CD4-positive, alpha-beta memory T cell (primary cell): Measurements from ENCODE around the gene PHLDB3. TPM values are rescaled to one million over a fixed set of nuclear protein-coding genes. Genes with fewer than 3 reads are reported as not detected.
"Not testable (repeated sequence)": the region's sequence is repeated elsewhere in the genome, so short reads cannot be mapped to it uniquely, and the experiment has no call there.

Experiments
- CTCF ChIA-PET: fragments of 350-600 bp; sonication (Branson Sonifier 250); formaldehyde crosslinking; loops from one replicate; lab custom pipeline; 2021; ENCODE audit warnings: inconsistent platforms; ENCODE audit not compliant: partially characterized antibody; lab: Charles Lee
- POLR2A ChIA-PET: fragments of 350-600 bp; sonication (Branson Sonifier 250); formaldehyde crosslinking; loops from one replicate; lab custom pipeline; 2021; ENCODE audit not compliant: partially characterized antibody; lab: Charles Lee
- DNase-seq, 5 donors: peaks; one replicate each; pipeline versions ENCODE4 v3.0.0 to v3.0.0-alpha.2; 2020 to 2022; ENCODE audit warnings: mixed read lengths in 1 of 5
- H3K27ac ChIP-seq: one replicate; pipeline ENCODE4 v1.7.0; 2013; ENCODE audit warnings: low read depth, low read length
- H3K27me3 ChIP-seq: 2 replicates; pipeline ENCODE4 v1.7.0; 2013; ENCODE audit warnings: mild to moderate bottlenecking, low read length, moderate library complexity; ENCODE audit not compliant: insufficient read depth
- H3K36me3 ChIP-seq: 2 replicates; pipeline ENCODE4 v1.7.0; 2013; ENCODE audit warnings: mild to moderate bottlenecking, low read length, moderate library complexity; ENCODE audit not compliant: insufficient read depth
- H3K4me1 ChIP-seq: 2 replicates; pipeline ENCODE4 v1.7.0; 2013; ENCODE audit warnings: mild to moderate bottlenecking, low read length, moderate library complexity; ENCODE audit not compliant: insufficient read depth
- H3K4me3 ChIP-seq, 2 donors: one replicate each; pipeline ENCODE4 v1.7.0; 2013; ENCODE audit warnings: low read length in 2 of 2, mild to moderate bottlenecking in 1 of 2
- H3K9me3 ChIP-seq, 2 donors: one replicate each; pipeline ENCODE4 v1.7.0; 2013; ENCODE audit warnings: low read length in 2 of 2, control low read depth in 1 of 2; ENCODE audit not compliant: control insufficient read depth in 1 of 2
- H3K27ac Mint-ChIP-seq, 7 donors: one replicate each; pipeline ENCODE4 v1.8.0; 2020 to 2021; ENCODE audit warnings: mixed read lengths in 7 of 7, mild to moderate bottlenecking in 6 of 7, inconsistent platforms in 3 of 7, moderate library complexity in 3 of 7
- H3K27me3 Mint-ChIP-seq, 2 donors: one replicate each; pipeline ENCODE4 v1.8.0; 2020 to 2021; ENCODE audit warnings: mixed read lengths in 2 of 2
- H3K36me3 Mint-ChIP-seq, 2 donors: one replicate each; pipeline ENCODE4 v1.8.0; 2020 to 2021; ENCODE audit warnings: mixed read lengths in 2 of 2, inconsistent platforms in 1 of 2, mild to moderate bottlenecking in 1 of 2
- H3K4me1 Mint-ChIP-seq, 4 donors: one replicate each; pipeline ENCODE4 v1.8.0; 2020 to 2021; ENCODE audit warnings: mixed read lengths in 4 of 4, mild to moderate bottlenecking in 1 of 4
- H3K4me3 Mint-ChIP-seq, 8 donors: one replicate each; pipeline ENCODE4 v1.8.0; 2020 to 2021; ENCODE audit warnings: mixed read lengths in 8 of 8, mild to moderate bottlenecking in 7 of 8, moderate library complexity in 6 of 8, inconsistent platforms in 3 of 8
- H3K9me3 Mint-ChIP-seq, 8 donors: one replicate each; pipeline ENCODE4 v1.8.0; 2020 to 2021; ENCODE audit warnings: mixed read lengths in 8 of 8, mild to moderate bottlenecking in 5 of 8, inconsistent platforms in 3 of 8, moderate library complexity in 1 of 8
- intact Hi-C: fragments of 100-400 bp; cut with micrococcal nuclease; formaldehyde crosslinking; loops from one replicate; pipeline ENCODE4 v1.15.1; 2023
- polyA plus RNA-seq, 2 donors: library from polyadenylated mRNA; unstranded; fragments of 300-500 nt; fragmentation: Illumina TruSeq; gene quantifications; one replicate each; pipeline ENCODE4 v1.2.3, GENCODE V29; 2021
- total RNA-seq, 2 experiments: library from RNA; stranded (reverse); gene quantifications; one replicate each; pipeline ENCODE4 v1.2.3, GENCODE V29; 2021

The PHLDB3 gene
- total and polyA plus RNA-seq, 4 experiments from 2014 or later: 1.3 to 47.3 (median 21.2) TPM

DNA sequence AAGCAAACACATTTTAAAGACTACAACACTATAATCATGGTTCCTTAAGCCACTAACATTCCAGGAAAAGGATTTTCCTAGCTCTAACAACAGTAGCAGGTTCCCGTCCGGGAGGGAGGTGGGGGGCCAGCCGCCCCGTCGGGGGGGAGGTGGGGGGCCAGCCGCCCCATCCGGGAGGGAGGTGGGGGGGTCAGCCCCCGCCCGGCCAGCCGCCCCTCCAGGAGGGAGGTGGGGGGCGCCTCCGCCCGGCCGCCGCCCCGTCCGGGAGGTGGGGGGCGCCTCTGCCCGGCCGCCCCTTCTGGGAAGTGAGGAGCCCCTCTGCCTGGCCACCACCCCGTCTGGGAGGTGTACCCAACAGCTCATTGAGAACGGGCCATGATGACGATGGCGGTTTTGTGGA is 43.4 kb upstream of the PHLDB3 start:
- H3K27me3 ChIP-seq, H3K27ac ChIP-seq, H3K4me1 ChIP-seq, H3K4me3 Mint-ChIP-seq, H3K9me3 ChIP-seq, POLR2A ChIA-PET, H3K27ac Mint-ChIP-seq, intact Hi-C loops, H3K4me1 Mint-ChIP-seq, H3K4me3 ChIP-seq, H3K27me3 Mint-ChIP-seq, DNase-seq, H3K9me3 Mint-ChIP-seq: not testable (repeated sequence)
- peaks cover 28 to 53% of the 10 kb centered on the region in 2 donors for H3K36me3 Mint-ChIP-seq
- H3K36me3 ChIP-seq: peaks cover 50% of the 10 kb centered on the region
- CTCF ChIA-PET: interaction anchor here (11.2 kb wide), 1 partner anchor 47 kb away, joined by 245 read pairs; the partner anchor contains the start of genes IRGQ and ZNF576

DNA sequence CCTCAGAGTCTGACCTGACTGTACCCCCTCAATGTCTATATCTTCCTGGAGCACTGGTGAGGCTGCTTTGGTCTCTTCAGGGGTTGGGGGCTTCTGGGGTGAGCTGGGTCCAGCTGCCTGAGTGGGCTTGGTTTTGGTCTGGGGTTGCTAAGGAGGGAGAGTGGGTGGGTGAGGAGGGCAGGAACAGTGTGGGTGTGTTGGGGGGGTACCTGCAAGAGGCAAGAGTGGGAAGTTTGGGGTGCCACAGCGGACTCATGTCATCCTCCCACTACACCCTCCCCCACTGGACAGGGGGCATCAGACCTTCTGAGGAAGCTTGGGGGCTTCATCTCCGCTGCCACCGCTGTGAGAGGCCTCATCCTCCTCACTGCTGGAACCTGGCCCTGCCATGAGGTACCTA is 42.0 kb upstream of the PHLDB3 start:
- intact Hi-C loops: no loop called here
- Mint-ChIP-seq H3K36me3 (peaks cover 31 to 55% of the 10 kb centered on the region in 2 donors), H3K4me3 (no peak overlapping the region), H3K27ac (peak overlapping the region in 1 of 7 donors; percentile 48), H3K27me3 (no peaks in the 10 kb centered on the region), H3K4me1 (peaks cover 0 to under 1% (median 0%) of the 10 kb centered on the region in 4 donors), H3K9me3 (no peaks in the 10 kb centered on the region)
- H3K36me3 ChIP-seq: peaks cover 48% of the 10 kb centered on the region
- H3K4me3 ChIP-seq: no peak overlapping the region
- POLR2A ChIA-PET: no interaction called here
- DNase-seq: no peak
- H3K27me3 ChIP-seq: no peaks in the 10 kb centered on the region
- CTCF ChIA-PET: interaction anchor here (2.0 kb wide), 1 partner anchor 8 kb away, joined by 9 read pairs; no protein-coding TSS in a partner anchor
- H3K27ac ChIP-seq: no peak overlapping the region
- H3K4me1 ChIP-seq: no peaks in the 10 kb centered on the region
- no peaks in the 10 kb centered on the region for H3K9me3 ChIP-seq

DNA sequence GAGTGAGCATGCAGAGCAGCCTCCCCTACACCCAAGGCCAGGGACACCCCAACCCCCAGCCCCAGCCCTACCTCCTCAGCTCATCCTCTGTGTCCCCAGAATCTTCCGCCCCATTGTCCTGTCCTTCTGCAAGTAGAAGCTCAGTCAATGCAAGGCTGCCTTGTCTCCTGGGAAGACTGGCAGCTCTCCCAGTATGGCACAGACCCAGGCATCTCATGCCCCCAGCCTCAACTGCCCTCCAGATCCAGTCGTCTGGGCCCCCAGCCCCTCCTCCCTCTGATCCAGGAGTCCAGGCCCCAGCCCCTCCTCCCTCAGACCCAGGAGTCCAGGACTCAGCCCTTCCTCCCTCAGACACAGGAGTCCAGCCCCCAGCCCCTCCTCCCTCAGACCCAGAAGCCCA is 41.4 kb upstream of the PHLDB3 start:
- Histone ChIP-seq H3K36me3 (peaks cover 44% of the 10 kb centered on the region), H3K27me3 (no peaks in the 10 kb centered on the region), H3K9me3 (no peaks in the 10 kb centered on the region), H3K4me3 (no peak overlapping the region), H3K4me1 (no peaks in the 10 kb centered on the region), H3K27ac (no peak overlapping the region)
- Mint-ChIP-seq H3K27ac (no peak overlapping the region), H3K4me1 (no peaks in the 10 kb centered on the region), H3K9me3 (no peaks in the 10 kb centered on the region), H3K4me3 (no peak overlapping the region), H3K36me3 (peaks cover 28 to 53% of the 10 kb centered on the region in 2 donors), H3K27me3 (no peaks in the 10 kb centered on the region)
- DNase-seq: no peak
- intact Hi-C loops: no loop called here
- ChIA-PET POLR2A (interaction anchor here (2.0 kb wide), 1 partner anchor 13 kb away, joined by 7 read pairs; the partner anchor contains the start of gene ZNF575), CTCF (interaction anchor here (0.8 to 2.0 kb wide), 2 partner anchors 9 to 26 kb away, joined by 4 to 9 read pairs; no protein-coding TSS in a partner anchor)

DNA sequence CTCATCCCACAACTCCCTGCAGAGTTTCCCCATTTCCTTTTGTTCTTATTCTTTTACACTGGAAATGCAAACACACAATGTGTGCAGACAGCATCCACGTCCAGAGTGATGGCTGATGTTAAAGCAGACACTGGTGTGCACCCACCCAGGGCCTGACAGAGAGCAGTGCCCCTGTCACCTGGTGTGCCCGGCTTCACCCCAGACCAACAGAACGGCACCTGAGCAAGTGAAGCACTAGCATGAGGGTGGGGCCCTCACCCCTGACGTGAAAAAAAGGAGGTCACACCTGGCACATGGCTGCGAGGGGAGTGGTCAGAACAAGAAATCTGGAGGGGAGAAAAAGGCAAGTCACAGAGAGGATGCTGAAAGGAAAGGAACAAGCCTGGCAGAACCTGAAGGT is 40.7 kb upstream of the PHLDB3 start:
- DNase-seq: no peak
- no peaks in the 10 kb centered on the region for H3K4me1 Mint-ChIP-seq
- ChIA-PET POLR2A (interaction anchor here (2.0 kb wide), 1 partner anchor 13 kb away, joined by 7 read pairs; the partner anchor contains the start of gene ZNF575), CTCF (interaction anchor here (0.8 to 2.0 kb wide), 2 partner anchors 10 to 26 kb away, joined by 4 to 9 read pairs; no protein-coding TSS in a partner anchor)
- peaks cover 27 to 52% of the 10 kb centered on the region in 2 donors for H3K36me3 Mint-ChIP-seq
- peaks cover 37% of the 10 kb centered on the region for H3K36me3 ChIP-seq
- H3K9me3 ChIP-seq: no peaks in the 10 kb centered on the region
- H3K27ac Mint-ChIP-seq: peak overlapping the region in 5 of 7 donors; percentile 30 to 63 (median 42)
- H3K9me3 Mint-ChIP-seq: no peaks in the 10 kb centered on the region
- H3K27me3 ChIP-seq: no peaks in the 10 kb centered on the region
- H3K27me3 Mint-ChIP-seq: no peaks in the 10 kb centered on the region
- no peak overlapping the region for H3K27ac ChIP-seq
- intact Hi-C loops: no loop called here
- no peak overlapping the region for H3K4me3 ChIP-seq
- no peaks in the 10 kb centered on the region for H3K4me1 ChIP-seq
- no peak overlapping the region for H3K4me3 Mint-ChIP-seq

DNA sequence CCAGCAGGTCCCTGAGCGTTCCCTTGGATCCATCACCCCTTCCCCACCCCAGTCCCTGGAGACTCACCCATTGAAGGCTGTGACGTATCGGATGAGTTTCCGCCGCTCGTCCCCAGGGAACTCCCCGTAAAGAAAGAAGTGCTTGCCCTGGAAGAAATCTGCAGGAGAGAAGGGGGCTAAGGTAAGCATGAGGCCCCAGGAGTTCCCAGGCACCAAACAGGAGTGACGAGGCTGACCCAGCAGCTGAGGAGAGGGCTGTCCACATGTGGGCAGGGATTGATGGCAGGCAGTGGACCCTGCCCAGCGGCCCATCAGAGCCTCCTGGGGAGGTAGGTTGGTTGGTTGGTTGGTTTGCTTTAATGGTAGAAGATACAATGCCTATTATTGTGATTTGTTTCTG is 39.5 kb upstream of the PHLDB3 start:
- no peak overlapping the region for H3K4me3 Mint-ChIP-seq
- ChIA-PET CTCF (no interaction called here), POLR2A (interaction anchor here (1.2 to 2.0 kb wide), 2 partner anchors 10 to 11 kb away, joined by 3 to 7 read pairs; partner anchors contain the start of gene ZNF575)
- Histone ChIP-seq H3K9me3 (no peaks in the 10 kb centered on the region), H3K36me3 (peaks cover 42% of the 10 kb centered on the region), H3K27ac (no peak overlapping the region), H3K27me3 (no peaks in the 10 kb centered on the region), H3K4me1 (no peaks in the 10 kb centered on the region), H3K4me3 (no peak overlapping the region)
- intact Hi-C loops: no loop called here
- no peak for DNase-seq
- H3K4me1 Mint-ChIP-seq: no peaks in the 10 kb centered on the region
- peak overlapping the region in 1 of 7 donors; percentile 67 for H3K27ac Mint-ChIP-seq
- peaks cover 0 to 3% (median 2%) of the 10 kb centered on the region in 8 donors for H3K9me3 Mint-ChIP-seq
- no peaks in the 10 kb centered on the region for H3K27me3 Mint-ChIP-seq
- H3K36me3 Mint-ChIP-seq: peaks cover 35 to 54% of the 10 kb centered on the region in 2 donors

DNA sequence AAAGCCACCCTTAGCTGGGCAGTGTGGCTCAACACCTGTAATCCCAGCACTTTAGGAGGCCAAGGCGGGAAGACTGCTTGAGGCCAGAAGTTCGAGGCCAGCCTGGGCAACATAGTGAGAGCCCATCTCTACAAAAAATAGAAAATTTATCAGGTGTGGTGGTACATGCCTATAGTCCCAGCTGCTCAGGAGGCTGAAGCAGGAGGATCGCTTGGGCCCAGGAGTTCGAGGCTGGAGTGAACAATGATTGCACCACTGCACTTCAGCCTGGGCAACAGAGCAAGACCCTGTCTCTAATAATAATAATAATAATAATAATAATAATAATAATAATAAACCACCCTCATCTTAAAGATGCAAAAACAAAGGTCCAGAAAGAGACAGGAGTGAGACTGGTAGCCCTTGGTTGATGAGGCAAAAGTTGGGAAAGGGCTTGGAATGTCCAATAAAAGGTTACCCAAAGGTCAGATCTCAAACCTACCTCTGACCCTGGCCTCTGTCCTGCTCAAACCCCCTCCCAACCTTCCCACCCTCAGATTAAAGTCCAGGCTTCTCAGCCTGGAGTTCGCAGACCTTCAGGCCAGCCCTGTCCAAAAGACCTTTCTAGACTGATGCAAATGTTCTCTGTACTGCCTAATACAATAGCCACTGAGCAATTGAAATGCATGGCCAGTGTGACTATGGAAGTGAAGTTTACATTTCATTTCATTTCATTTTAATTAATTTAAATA is 37.5 kb upstream of the PHLDB3 start:
- no peaks in the 10 kb centered on the region for H3K4me1 ChIP-seq
- H3K9me3 Mint-ChIP-seq: peaks cover 0 to 12% (median 3%) of the 10 kb centered on the region in 8 donors
- peak overlapping the region in 3 of 7 donors; percentile 9 to 71 (median 30) for H3K27ac Mint-ChIP-seq
- H3K27ac ChIP-seq: no peak overlapping the region
- H3K4me1 Mint-ChIP-seq: no peaks in the 10 kb centered on the region
- no peak for DNase-seq
- intact Hi-C loops: no loop called here
- no peak overlapping the region for H3K4me3 Mint-ChIP-seq
- H3K9me3 ChIP-seq: no peaks in the 10 kb centered on the region
- peaks cover 48% of the 10 kb centered on the region for H3K36me3 ChIP-seq
- peaks cover 52 to 64% of the 10 kb centered on the region in 2 donors for H3K36me3 Mint-ChIP-seq
- ChIA-PET POLR2A (interaction anchor here (0.6 to 1.3 kb wide), 2 partner anchors 10 to 65 kb away, joined by 4 to 5 read pairs; partner anchors contain the start of gene ZNF575), CTCF (interaction anchor here (1.1 kb wide), 1 partner anchor 87 kb away, joined by 3 read pairs; no protein-coding TSS in a partner anchor)
- no peaks in the 10 kb centered on the region for H3K27me3 ChIP-seq
- H3K27me3 Mint-ChIP-seq: no peaks in the 10 kb centered on the region
- no peak overlapping the region for H3K4me3 ChIP-seq

DNA sequence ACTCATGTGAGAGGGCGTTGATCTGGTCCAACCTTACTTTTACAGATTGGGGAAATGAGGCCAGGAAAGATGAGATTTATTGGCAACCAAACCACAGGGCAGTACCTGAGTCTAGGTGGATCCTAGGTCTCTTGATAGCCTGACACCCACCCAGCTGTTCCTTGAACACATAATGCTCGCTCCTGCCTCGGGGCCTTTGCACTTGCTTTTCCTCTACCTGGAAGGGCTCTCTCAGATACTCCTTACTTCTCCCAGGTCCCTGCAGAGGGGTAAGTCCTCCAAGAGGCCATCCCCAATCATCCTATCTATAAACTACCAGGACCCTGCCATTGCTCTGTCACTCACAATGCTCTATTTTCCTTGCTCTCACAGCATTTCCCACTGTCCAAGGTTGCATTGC is 35.8 kb upstream of the PHLDB3 start:
- H3K27ac Mint-ChIP-seq: peak overlapping the region in 2 of 7 donors; percentile 13 to 46
- H3K36me3 ChIP-seq: peaks cover 48% of the 10 kb centered on the region
- CTCF ChIA-PET: interaction anchor here (1.2 kb wide), 1 partner anchor 54 kb away, joined by 5 read pairs; no protein-coding TSS in a partner anchor

More for the DNA sequence above, 35.8 kb upstream of the PHLDB3 start:
- H3K4me3 ChIP-seq: no peak overlapping the region
- intact Hi-C loops: no loop called here
- DNase-seq: no peak
- Mint-ChIP-seq H3K9me3 (peaks cover 0 to 12% (median 3%) of the 10 kb centered on the region in 8 donors), H3K36me3 (peaks cover 52 to 62% of the 10 kb centered on the region in 2 donors), H3K4me1 (peaks cover 0 to 3% (median under 1%) of the 10 kb centered on the region in 4 donors), H3K4me3 (no peak overlapping the region), H3K27me3 (no peaks in the 10 kb centered on the region)
- H3K9me3 ChIP-seq: no peaks in the 10 kb centered on the region
- no peak overlapping the region for H3K27ac ChIP-seq
- H3K4me1 ChIP-seq: no peaks in the 10 kb centered on the region
- H3K27me3 ChIP-seq: no peaks in the 10 kb centered on the region
- POLR2A ChIA-PET: no interaction called here
